ENCODE data around the gene GSX1. TPM values are rescaled to one million over a fixed set of nuclear protein-coding genes. Genes with fewer than 3 reads are reported as not detected.
"Not testable (repeated sequence)": the region's sequence is repeated elsewhere in the genome, so short reads cannot be mapped to it uniquely, and the experiment has no call there.

The GSX1 gene
- total RNA-seq: not detected
- total RNA-seq: 0 reads per million in 2 donors

DNA sequence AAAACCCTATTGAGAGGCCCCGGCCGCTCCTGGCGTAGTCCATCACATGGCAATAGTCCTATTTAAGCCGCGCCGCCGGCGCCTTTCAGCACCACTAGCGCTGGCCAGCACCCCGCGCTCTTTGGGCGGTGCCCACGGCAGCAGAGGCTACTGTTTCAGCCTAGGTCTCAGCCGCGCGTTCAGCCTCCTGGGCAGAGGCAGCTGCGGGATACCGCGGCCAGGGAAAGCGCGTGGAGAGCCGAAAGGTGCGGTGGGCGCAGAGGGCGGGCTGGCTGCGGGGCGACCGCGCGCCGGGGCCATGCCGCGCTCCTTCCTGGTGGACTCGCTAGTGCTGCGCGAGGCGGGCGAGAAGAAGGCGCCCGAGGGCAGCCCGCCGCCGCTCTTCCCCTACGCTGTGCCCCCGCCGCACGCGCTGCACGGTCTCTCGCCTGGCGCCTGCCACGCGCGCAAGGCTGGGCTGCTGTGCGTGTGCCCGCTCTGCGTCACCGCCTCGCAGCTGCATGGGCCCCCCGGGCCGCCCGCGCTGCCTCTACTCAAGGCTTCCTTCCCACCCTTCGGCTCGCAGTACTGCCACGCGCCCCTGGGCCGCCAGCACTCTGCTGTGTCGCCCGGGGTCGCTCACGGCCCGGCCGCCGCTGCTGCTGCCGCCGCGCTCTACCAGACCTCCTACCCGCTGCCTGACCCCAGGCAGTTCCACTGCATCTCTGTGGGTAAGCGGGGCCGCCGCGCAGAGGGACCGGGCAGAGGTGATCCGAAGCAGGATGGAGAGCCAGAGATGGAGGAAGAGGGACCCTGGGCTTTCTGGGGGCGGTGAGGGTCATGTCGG is at the start of gene GSX1:
Gene GSX1, plus strand, starts transcription at position 91 of the 826 bp plus-strand sequence. Its CDS starts 208 bp downstream, at position 299.
- Mint-ChIP-seq H3K36me3 (ENCODE audit: low read depth) (peaks cover 19% of the 10 kb centered on the region), H3K27me3 (peaks cover 82% of the 10 kb centered on the region), H3K4me1 (peaks cover 43% of the 10 kb centered on the region), H3K27ac (no peak within 1 kb of the TSS), H3K4me3 (peak within 1 kb of the TSS; percentile 92)
- no peaks in the 10 kb centered on the region for H3K9me3 ChIP-seq (ENCODE audit: control insufficient read depth, low read length, poor library complexity, severe bottlenecking)
- ATAC-seq: peak; percentile 81
- peak in 2 of 3 donors; percentile 10 to 27 for DNase-seq

GRCh38 chr13:27744801-27745200 is 47.5 kb upstream of the GSX1 start:
- ATAC-seq: no peak
- DNase-seq: no peak
- no peak overlapping the region for H3K27ac Mint-ChIP-seq
- H3K27me3 Mint-ChIP-seq: peaks cover 32% of the 10 kb centered on the region
- no peaks in the 10 kb centered on the region for H3K4me1 Mint-ChIP-seq
- H3K9me3 ChIP-seq (ENCODE audit: control insufficient read depth, low read length, poor library complexity, severe bottlenecking): no peaks in the 10 kb centered on the region
- H3K4me3 Mint-ChIP-seq: no peak overlapping the region
- H3K36me3 Mint-ChIP-seq (ENCODE audit: low read depth): peaks cover 2% of the 10 kb centered on the region

DNA sequence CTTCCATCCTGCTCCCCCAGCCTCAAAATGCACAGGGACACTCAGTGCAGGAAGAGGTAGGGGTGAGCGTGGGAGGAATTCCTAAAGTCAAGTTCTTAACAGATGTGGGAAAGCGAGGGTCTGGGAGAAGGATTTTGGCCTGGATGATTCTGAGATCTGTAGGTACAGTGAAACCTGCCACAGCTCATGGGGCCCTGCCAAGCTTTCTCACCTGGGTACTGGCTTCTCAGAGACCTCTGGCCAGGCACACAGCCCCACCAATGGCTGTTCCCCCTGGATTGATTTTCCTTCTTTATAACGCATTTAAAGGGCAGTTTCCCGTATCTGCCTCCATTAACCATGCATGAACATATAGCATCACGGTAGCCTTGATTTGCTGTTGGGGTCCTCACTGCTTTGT is 47.0 kb upstream of the GSX1 start:
- Mint-ChIP-seq H3K27ac (no peak overlapping the region), H3K4me3 (no peak overlapping the region), H3K4me1 (no peaks in the 10 kb centered on the region), H3K36me3 (ENCODE audit: low read depth) (peaks cover 2% of the 10 kb centered on the region), H3K27me3 (peaks cover 32% of the 10 kb centered on the region)
- DNase-seq (no peak), ATAC-seq (no peak)
- no peaks in the 10 kb centered on the region for H3K9me3 ChIP-seq (ENCODE audit: control insufficient read depth, low read length, poor library complexity, severe bottlenecking)

GRCh38 chr13:27748143-27748542 is 44.1 kb upstream of the GSX1 start:
- DNase-seq; H3K4me1 Mint-ChIP-seq; ATAC-seq; H3K9me3 ChIP-seq (ENCODE audit: control insufficient read depth, low read length, poor library complexity, severe bottlenecking); H3K36me3 Mint-ChIP-seq (ENCODE audit: low read depth); H3K27ac Mint-ChIP-seq; H3K4me3 Mint-ChIP-seq: not testable (repeated sequence)
- H3K27me3 Mint-ChIP-seq: peaks cover 41% of the 10 kb centered on the region

- H3K9me3 ChIP-seq (ENCODE audit: control insufficient read depth, low read length, poor library complexity, severe bottlenecking): peaks cover 4% of the 10 kb centered on the region
- H3K4me3 Mint-ChIP-seq: no peak overlapping the region
- H3K4me1 Mint-ChIP-seq: peaks cover 2% of the 10 kb centered on the region
- H3K36me3 Mint-ChIP-seq (ENCODE audit: low read depth): no peaks in the 10 kb centered on the region
- ATAC-seq: no peak
- no peak overlapping the region for H3K27ac Mint-ChIP-seq
- DNase-seq: no peak
- peaks cover 28% of the 10 kb centered on the region for H3K27me3 Mint-ChIP-seq
Measured at GRCh38 chr13:27751953-27752532, 40.2 kb upstream of the GSX1 start.

- Mint-ChIP-seq H3K4me1 (peaks cover 2% of the 10 kb centered on the region), H3K4me3 (no peak overlapping the region), H3K27ac (no peak overlapping the region), H3K36me3 (ENCODE audit: low read depth) (peaks cover 2% of the 10 kb centered on the region), H3K27me3 (peaks cover 42% of the 10 kb centered on the region)
- ATAC-seq: no peak
- DNase-seq: no peak
- no peaks in the 10 kb centered on the region for H3K9me3 ChIP-seq (ENCODE audit: control insufficient read depth, low read length, poor library complexity, severe bottlenecking)
Measured at GRCh38 chr13:27765650-27766049, 26.6 kb upstream of the GSX1 start.

DNA sequence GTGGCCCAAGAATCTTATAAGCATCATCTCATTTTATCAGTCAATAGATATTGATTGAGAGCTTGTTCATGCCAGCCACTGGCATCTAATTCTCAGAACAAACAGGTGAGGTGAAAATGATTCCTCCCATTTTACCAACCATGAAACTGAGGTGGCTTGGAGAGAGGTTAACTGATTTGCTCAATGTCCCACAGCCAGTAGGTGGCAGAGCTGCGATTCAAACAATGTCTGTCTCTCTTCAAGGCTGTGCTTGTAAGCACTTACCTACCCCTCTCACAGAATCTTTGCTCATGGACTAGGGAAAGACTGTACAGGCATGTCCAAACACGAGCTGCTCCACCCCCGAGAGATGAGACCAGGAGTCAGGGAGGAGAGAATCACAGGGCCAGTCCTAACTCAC is 21.5 kb upstream of the GSX1 start:
- Mint-ChIP-seq H3K27me3 (peaks cover 59% of the 10 kb centered on the region), H3K4me3 (no peak overlapping the region), H3K4me1 (peaks cover 2% of the 10 kb centered on the region), H3K27ac (no peak overlapping the region), H3K36me3 (ENCODE audit: low read depth) (no peaks in the 10 kb centered on the region)
- no peaks in the 10 kb centered on the region for H3K9me3 ChIP-seq (ENCODE audit: control insufficient read depth, low read length, poor library complexity, severe bottlenecking)
- ATAC-seq: no peak
- DNase-seq: no peak

DNA sequence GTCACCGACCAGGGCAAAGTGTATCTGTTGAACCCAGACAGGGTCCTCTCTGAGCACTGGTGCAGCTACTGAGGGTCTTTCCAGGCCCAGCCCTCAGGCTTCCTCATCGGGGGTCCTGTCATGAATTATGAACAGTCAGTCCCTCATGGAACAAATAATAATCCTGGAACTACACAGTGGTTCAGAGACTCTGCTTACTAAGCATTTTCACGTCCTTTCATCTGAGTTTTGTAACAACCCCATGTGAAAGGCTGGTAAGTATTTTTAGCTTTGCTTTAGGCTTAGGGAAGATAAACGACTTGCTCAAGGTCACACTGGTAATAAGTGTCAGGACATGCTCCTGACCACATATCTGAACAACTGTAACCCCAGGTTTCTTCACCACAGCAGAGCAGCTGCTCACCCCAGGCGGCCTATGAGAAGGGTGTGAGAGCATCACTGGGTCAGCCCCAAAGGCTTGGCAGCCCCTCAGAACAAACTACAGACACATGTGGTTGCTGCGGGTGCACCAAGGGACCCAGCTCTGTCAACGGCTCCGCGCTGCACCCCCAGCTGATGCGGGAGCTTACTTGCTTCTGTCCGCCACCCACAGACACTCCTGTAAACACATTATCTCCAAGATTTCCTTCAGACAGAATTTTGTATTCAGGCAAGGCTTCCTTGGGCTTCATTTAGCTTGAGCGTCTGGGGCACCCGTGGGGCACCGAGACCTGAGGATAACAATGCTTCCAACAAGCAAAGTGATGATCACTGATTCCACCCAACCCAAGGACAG is 19.4 kb upstream of the GSX1 start:
- ATAC-seq (no peak), DNase-seq (no peak)
- no peaks in the 10 kb centered on the region for H3K9me3 ChIP-seq (ENCODE audit: control insufficient read depth, low read length, poor library complexity, severe bottlenecking)
- H3K4me3 Mint-ChIP-seq: no peak overlapping the region
- peaks cover 1% of the 10 kb centered on the region for H3K36me3 Mint-ChIP-seq (ENCODE audit: low read depth)
- no peak overlapping the region for H3K27ac Mint-ChIP-seq
- H3K4me1 Mint-ChIP-seq: peaks cover 2% of the 10 kb centered on the region
- H3K27me3 Mint-ChIP-seq: peaks cover 77% of the 10 kb centered on the region

GRCh38 chr13:27774169-27774568 is 18.1 kb upstream of the GSX1 start:
- Mint-ChIP-seq H3K4me3 (no peak overlapping the region), H3K4me1 (peaks cover 2% of the 10 kb centered on the region), H3K36me3 (ENCODE audit: low read depth) (peaks cover 5% of the 10 kb centered on the region), H3K27ac (no peak overlapping the region), H3K27me3 (peaks cover 82% of the 10 kb centered on the region)
- H3K9me3 ChIP-seq (ENCODE audit: control insufficient read depth, low read length, poor library complexity, severe bottlenecking): no peaks in the 10 kb centered on the region
- no peak for DNase-seq
- no peak for ATAC-seq

DNA sequence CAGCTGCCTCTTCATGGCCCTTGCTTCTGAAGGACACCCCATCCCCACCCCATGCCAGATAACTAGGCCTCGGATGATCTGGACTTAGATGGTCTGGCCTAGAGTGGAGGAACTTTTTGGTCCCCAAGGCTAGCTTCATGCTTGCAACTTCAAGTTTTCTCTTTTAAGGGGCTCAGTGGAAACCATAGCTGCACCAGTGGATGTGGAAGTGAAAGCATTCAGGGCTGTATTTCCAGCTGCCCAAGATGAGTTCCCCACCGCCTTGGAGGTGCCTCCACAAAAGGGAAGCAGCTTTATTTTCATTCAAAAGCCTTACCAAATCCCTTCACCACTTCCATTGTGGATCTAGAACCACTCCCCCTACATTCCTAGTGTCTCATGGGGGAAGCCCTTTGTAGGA is 17.6 kb upstream of the GSX1 start:
- H3K4me3 Mint-ChIP-seq: no peak overlapping the region

DNA sequence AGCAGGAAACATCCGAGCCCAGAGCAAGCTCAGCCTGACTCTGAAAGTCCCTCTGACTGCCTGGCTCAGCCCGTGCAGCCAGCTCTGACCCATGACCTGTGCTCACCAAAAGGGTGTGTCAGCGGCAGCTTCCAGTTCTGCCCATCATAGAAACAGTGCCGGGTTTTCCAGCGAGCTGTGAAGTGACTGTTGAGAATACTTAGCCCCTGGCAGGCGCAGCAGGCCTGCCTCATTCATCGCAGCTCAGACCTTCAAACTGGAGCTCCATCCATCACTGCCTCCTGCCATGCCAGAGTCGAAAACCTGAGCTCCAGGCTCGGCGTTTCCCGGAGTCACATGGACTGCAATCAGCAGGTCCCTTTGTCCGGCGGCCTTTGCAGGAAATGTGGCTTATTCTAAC is 16.3 kb upstream of the GSX1 start:
- H3K27ac Mint-ChIP-seq: no peak overlapping the region
- no peak overlapping the region for H3K4me3 Mint-ChIP-seq
- DNase-seq (no peak), ATAC-seq (no peak)
- H3K27me3 Mint-ChIP-seq: peaks cover 84% of the 10 kb centered on the region
- no peaks in the 10 kb centered on the region for H3K9me3 ChIP-seq (ENCODE audit: control insufficient read depth, low read length, poor library complexity, severe bottlenecking)
- H3K36me3 Mint-ChIP-seq (ENCODE audit: low read depth): peaks cover 5% of the 10 kb centered on the region
- peaks cover under 1% of the 10 kb centered on the region for H3K4me1 Mint-ChIP-seq

More for the DNA sequence above, 17.6 kb upstream of the GSX1 start:
- ATAC-seq: no peak
- DNase-seq: no peak
- Mint-ChIP-seq H3K4me1 (peaks cover 2% of the 10 kb centered on the region), H3K27ac (no peak overlapping the region), H3K27me3 (peaks cover 83% of the 10 kb centered on the region), H3K36me3 (ENCODE audit: low read depth) (peaks cover 5% of the 10 kb centered on the region)
- H3K9me3 ChIP-seq (ENCODE audit: control insufficient read depth, low read length, poor library complexity, severe bottlenecking): no peaks in the 10 kb centered on the region

GRCh38 chr13:27782151-27782550 is 10.1 kb upstream of the GSX1 start:
- Mint-ChIP-seq H3K27ac (no peak overlapping the region), H3K4me1 (no peaks in the 10 kb centered on the region), H3K4me3 (no peak overlapping the region), H3K36me3 (ENCODE audit: low read depth) (peaks cover 7% of the 10 kb centered on the region), H3K27me3 (peaks cover 60% of the 10 kb centered on the region)
- DNase-seq: no peak
- H3K9me3 ChIP-seq (ENCODE audit: control insufficient read depth, low read length, poor library complexity, severe bottlenecking): no peaks in the 10 kb centered on the region
- ATAC-seq: no peak

DNA sequence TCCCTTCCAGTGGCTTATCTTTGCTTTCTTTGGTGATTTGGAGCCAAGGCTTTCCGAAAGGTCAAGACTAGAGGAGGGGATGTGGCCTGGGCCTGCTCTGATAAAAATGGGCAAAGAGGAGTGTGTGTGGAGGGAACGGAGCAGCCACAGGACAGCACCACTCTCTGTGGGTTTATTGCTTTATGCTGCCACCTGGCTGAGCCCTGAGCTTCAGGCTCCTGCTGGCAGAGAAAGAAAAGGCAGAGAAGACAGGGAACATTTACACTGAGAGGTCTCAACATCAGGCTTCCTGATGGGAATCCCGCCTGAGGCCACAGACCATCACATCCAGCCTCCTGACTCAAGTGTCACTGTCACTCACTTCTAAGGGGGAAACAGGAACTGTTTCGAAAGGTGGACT is 9.2 kb upstream of the GSX1 start:
- Mint-ChIP-seq H3K27ac (no peak overlapping the region), H3K36me3 (ENCODE audit: low read depth) (peaks cover 7% of the 10 kb centered on the region), H3K4me1 (no peaks in the 10 kb centered on the region), H3K4me3 (no peak overlapping the region), H3K27me3 (peaks cover 51% of the 10 kb centered on the region)
- H3K9me3 ChIP-seq (ENCODE audit: control insufficient read depth, low read length, poor library complexity, severe bottlenecking): no peaks in the 10 kb centered on the region
- DNase-seq (no peak), ATAC-seq (no peak)
